GM12864 (cell line): ENCODE data around the gene NOTCH1.

ENCODE experiments used
- DNase-seq: peaks from one replicate; pipeline ENCODE4 v3.0.0-alpha.2; 2011; ENCODE audit warnings: low read depth
- H3K4me3 ChIP-seq: 2 replicates; pipeline ENCODE4 v1.5.1; 2011; ENCODE audit warnings: mild to moderate bottlenecking, low read depth, low read length, control low read depth
- TF ChIP-seq, protein P1 (sequence below): IDR thresholded peaks from 2 replicates; pipeline ENCODE4 v1.5.1; 2011; ENCODE audit warnings: low read depth, mild to moderate bottlenecking, moderate library complexity, low read length, control low read depth, inconsistent platforms; ENCODE audit errors: missing control alignments

The NOTCH1 gene

DNA sequence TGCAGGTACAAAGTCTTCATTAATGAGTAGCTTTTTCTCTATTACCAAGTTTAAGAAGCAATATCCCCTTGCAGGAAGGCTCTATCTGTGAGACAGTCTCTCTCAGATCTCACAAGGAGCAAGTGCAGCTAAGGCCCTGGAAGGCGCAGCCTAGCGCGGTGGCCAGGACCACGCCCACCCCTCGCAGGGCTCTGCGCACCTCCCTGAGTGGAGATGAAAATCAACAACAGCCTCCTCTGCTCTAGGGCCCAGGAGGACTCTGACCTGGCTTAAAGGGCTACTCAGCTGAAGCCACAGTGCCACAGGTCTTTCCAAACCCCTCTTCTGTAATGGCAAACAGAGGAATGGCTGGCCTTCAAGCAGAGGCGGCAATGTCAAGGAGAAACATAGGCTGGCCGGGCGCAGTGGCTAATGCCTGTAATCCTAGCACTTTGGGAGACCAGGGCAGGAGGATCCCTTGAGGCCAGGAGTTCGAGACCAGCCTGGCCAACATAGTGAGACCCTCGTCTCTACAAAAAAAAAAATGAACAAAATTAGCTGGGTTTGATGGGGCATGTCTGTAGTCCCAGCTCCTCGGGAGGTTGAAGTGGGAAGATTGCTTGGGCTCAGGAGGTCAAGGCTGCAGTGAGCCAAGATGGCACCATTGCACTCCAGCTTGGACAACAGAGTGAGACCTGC lies 74.9 kb downstream of the NOTCH1 start:
- H3K4me3 ChIP-seq, result no peak overlapping the region
- TF ChIP-seq, protein P1, sequence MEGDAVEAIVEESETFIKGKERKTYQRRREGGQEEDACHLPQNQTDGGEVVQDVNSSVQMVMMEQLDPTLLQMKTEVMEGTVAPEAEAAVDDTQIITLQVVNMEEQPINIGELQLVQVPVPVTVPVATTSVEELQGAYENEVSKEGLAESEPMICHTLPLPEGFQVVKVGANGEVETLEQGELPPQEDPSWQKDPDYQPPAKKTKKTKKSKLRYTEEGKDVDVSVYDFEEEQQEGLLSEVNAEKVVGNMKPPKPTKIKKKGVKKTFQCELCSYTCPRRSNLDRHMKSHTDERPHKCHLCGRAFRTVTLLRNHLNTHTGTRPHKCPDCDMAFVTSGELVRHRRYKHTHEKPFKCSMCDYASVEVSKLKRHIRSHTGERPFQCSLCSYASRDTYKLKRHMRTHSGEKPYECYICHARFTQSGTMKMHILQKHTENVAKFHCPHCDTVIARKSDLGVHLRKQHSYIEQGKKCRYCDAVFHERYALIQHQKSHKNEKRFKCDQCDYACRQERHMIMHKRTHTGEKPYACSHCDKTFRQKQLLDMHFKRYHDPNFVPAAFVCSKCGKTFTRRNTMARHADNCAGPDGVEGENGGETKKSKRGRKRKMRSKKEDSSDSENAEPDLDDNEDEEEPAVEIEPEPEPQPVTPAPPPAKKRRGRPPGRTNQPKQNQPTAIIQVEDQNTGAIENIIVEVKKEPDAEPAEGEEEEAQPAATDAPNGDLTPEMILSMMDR, result no peak
- DNase-seq, result no peak

DNA sequence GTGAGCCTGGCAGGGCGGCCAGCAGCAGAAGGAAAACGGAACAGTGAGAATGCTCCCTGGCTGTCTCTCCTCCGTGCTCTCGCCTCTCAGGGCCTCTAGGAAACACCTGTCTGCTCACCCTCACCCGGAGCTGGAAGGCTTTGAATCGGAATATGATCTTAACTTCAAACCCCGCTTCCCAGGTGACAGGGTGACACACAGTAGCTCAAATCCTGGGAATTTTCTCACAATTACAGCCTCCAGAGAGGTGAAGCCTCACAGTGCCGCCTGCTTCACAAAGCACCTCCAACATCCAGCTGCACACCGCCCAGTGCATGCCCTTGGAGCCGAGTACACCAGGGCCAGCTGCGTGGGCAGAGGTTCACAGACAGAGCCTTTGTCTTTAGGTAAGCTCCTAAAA lies 75.5 kb downstream of the NOTCH1 start:
- TF ChIP-seq, protein P1, result no peak
- no peak for DNase-seq

DNA sequence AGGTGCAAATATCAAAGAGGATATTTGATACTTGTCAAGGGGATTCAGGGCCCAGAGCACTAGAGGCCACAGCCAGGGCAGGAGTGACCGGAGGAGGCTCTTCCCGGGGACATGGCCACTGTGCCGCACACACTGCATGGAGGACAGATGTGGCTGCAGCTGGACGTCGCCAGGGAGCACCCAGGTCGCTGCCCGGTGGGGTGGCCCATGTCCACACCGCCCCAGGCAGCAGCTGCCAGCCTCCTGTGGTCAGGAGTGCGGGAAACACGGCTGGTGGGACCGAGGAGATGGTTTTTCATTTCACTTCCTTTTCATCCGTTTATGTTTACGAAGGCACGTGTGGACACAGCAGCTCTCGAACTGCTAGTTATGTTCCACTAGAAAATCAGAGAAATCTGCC lies 78.1 kb downstream of the NOTCH1 start:
- no peak overlapping the region for H3K4me3 ChIP-seq
- TF ChIP-seq, protein P1, result no peak
- DNase-seq, result no peak

More for the DNA sequence above, 75.5 kb downstream of the NOTCH1 start:
- no peak overlapping the region for H3K4me3 ChIP-seq

DNA sequence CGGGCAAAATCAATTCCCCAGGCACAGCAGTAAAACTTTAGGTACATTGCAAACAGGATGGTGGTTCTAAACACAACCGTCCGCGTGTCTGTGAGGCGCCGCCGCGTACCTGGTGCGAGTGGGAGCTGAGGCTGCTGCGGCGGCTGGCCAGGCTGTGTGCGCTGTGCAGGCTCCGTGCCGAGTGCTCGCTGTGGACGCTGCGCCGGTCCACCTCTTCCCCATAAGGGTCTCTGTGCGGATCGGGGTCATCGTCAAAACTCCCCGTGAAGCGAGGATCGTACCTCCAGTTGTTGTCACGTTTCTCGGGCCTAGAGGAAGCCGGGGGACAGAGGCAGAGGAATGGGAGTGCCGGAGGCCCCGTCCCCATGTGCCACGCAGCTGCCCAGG lies 79.7 kb downstream of the NOTCH1 start:
- DNase-seq, result no peak
- TF ChIP-seq, protein P1, result no peak
- H3K4me3 ChIP-seq, result no peak overlapping the region

DNA sequence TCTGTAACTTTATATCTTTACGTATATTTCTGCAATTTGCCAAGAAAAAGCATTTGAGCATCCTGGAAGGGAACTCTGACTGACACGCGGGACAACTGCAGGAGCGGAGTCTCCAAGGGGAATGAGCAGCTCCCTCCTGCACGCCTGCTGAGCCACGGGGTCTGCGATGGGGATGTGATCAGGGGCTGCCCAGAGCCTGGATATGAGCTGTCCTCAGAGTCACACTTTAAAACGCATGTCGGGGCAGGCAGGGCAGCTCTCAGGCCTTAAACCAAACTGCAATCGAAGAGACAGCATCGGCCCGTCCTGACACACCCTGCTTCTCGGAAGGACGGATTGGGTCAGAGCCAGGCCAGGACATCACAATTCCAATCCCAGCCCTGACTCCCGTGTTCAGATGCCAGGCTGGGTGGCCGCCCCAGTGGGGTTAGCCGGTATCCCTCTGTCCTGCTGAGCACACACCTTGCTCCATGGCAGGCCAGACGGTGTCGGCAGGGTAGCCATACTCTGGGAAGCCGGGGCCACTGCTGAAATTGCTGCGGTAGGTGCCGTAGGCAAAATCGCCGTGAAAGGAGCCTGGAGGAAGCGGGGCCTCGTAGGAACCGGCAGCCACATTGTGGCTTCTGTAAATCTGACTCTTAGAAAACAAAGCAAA lies 80.2 kb downstream of the NOTCH1 start:
- TF ChIP-seq, protein P1, result no peak
- DNase-seq, result no peak
- H3K4me3 ChIP-seq, result no peak overlapping the region

DNA sequence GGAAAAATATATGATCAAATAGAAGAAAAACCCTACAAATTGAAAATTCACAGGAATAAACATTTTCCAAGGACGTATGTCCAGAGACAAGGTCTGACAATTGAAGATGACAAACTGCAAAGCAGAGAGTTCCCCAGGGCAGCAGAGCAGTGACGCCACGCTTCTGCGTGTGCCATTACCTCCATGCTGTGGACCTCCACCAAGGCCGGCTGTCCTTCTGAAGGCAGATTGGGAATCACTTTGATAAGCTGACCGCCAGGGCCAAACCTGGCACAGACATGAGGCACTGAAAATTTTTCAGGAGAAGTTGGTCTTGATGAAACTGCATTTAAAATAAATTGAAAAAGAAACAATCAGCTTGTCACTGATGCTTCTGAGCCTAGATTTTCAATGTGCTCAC lies 81.6 kb downstream of the NOTCH1 start:
- no peak overlapping the region for H3K4me3 ChIP-seq
- TF ChIP-seq, protein P1, result no peak
- DNase-seq, result no peak

DNA sequence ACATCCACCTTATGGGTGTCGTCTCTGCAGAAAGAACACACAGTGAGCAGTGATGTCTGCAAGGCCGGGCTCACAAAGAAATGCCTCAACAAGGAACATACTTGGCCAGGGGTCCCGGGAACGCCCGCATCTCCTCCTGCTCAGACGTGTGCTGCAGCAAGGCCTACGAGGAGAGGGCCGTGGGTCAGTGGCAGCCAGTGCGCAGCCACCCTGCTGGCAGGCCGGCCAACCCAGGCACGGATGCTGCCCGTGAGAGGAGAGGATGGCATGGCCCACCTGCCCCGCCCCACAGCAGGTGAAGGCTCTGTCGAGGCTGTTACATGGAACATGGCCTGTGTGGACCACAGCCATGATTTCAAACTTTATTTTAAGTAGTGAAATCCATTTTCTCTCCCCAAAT lies 82.3 kb downstream of the NOTCH1 start:
- DNase-seq, result no peak
- no peak overlapping the region for H3K4me3 ChIP-seq
- TF ChIP-seq, protein P1, result no peak
